Panc1 (cell line): ENCODE results near the gene C9orf72. TPM values are rescaled to one million over a fixed set of nuclear protein-coding genes. Genes with fewer than 3 reads are reported as not detected.
A peak's percentile ranks its signal among the peaks of the same experiment; 100 is the strongest.

Experiments
- ATAC-seq: fragments of 200-7000 bp; cut with Tn5 transposase; 2 replicates; pipeline ENCODE4 v1.9.1; 2020; ENCODE audit warnings: mild to moderate bottlenecking, moderate library complexity
- BruUV-seq: library from RNA; stranded (reverse); fragments of 400-500 nt; replicated peaks from 2 replicates; lab custom pipeline; 2021; lab: Mats Ljungman, UMichigan
- CTCF ChIA-PET: fragments of 300-600 bp; sonication (Branson Sonifier 250); formaldehyde crosslinking; loops from one replicate; lab custom pipeline; 2022; ENCODE audit warnings: antibody characterized with exemption; lab: Charles Lee
- POLR2A ChIA-PET: fragments of 300-600 bp; sonication (Branson Sonifier 250); formaldehyde crosslinking; loops from one replicate; lab custom pipeline; 2022; ENCODE audit warnings: antibody characterized with exemption; lab: Charles Lee
- DNase-seq: peaks from one replicate; pipeline ENCODE4 v3.0.0-alpha.2; 2010; ENCODE audit warnings: low read depth, low spot score
- H3K27ac ChIP-seq: 2 replicates; pipeline ENCODE4 v1.5.1; 2011; ENCODE audit warnings: mild to moderate bottlenecking, low read length, inconsistent platforms
- H3K27me3 ChIP-seq: fragments of 200-500 bp; sonication (Bioruptor generic); 2 replicates; pipeline ENCODE4 v1.6.0; 2014; ENCODE audit warnings: low read length, inconsistent platforms; ENCODE audit not compliant: control insufficient read depth, insufficient read depth
- H3K36me3 ChIP-seq: fragments of 200-500 bp; sonication (Bioruptor generic); 2 replicates; pipeline ENCODE4 v1.5.1; 2014; ENCODE audit warnings: inconsistent platforms, mild to moderate bottlenecking, low read length, moderate library complexity; ENCODE audit not compliant: control insufficient read depth, insufficient read depth
- H3K4me1 ChIP-seq: 2 replicates; pipeline ENCODE4 v1.5.1; 2011; ENCODE audit warnings: inconsistent platforms, mild to moderate bottlenecking, low read length, moderate library complexity; ENCODE audit not compliant: control insufficient read depth, insufficient read depth
- H3K4me3 ChIP-seq, 2 experiments: 2 replicates each; pipeline ENCODE4 v1.5.1; 2011 to 2012; ENCODE audit warnings: low read depth in 2 of 2, low read length in 2 of 2, mild to moderate bottlenecking in 2 of 2, inconsistent platforms in 1 of 2, moderate library complexity in 1 of 2
- H3K9me3 ChIP-seq: fragments of 200-500 bp; sonication (Bioruptor generic); 2 replicates; pipeline ENCODE4 v1.5.1; 2014; ENCODE audit warnings: low read depth, mild to moderate bottlenecking, inconsistent platforms, low read length, moderate library complexity; ENCODE audit not compliant: control insufficient read depth, insufficient read depth
- CTCF ChIP-seq: fragments of 450-650 bp; IDR thresholded peaks from 2 replicates; pipeline ENCODE4 v1.5.1; 2017; ENCODE audit warnings: mild to moderate bottlenecking
- POLR2AphosphoS5 ChIP-seq: IDR thresholded peaks from 2 replicates; pipeline ENCODE4 v1.6.1; 2012; ENCODE audit warnings: mild to moderate bottlenecking, low read depth, low read length, moderate library complexity
- SIN3A ChIP-seq: IDR thresholded peaks from 2 replicates; pipeline ENCODE4 v1.6.1; 2012; ENCODE audit warnings: low read depth, mild to moderate bottlenecking, low read length, moderate library complexity, borderline replicate concordance; ENCODE audit not compliant: insufficient read depth
- TCF7L2 ChIP-seq: IDR thresholded peaks from 2 replicates; pipeline ENCODE4 v1.6.1; 2011; ENCODE audit warnings: mild to moderate bottlenecking, low read depth, low read length, inconsistent platforms
- in situ Hi-C: cut with HindIII; loops from 2 replicates; pipeline ENCODE4 v1.10.0; 2016; ENCODE audit warnings: low sequenced_read_pairs, low pct_unique_long_range_greater_than_20kb
- intact Hi-C: fragments of 100-400 bp; cut with micrococcal nuclease; formaldehyde crosslinking; loops from one replicate; pipeline ENCODE4 v1.10.0; 2022; ENCODE audit not compliant: unreplicated experiment
- total RNA-seq: library from RNA; stranded (reverse); gene quantifications from one replicate; pipeline ENCODE4 v1.2.1, GENCODE V29; 2021; ENCODE audit not compliant: unreplicated experiment
- TF ChIP-seq, protein P1 (sequence below), 2 experiments: IDR thresholded peaks; 2 replicates each; pipeline ENCODE4 v1.6.1; 2011 to 2012; ENCODE audit warnings: low read depth in 2 of 2, control low read depth in 1 of 2, low read length in 1 of 2, mild to moderate bottlenecking in 1 of 2, moderate library complexity in 1 of 2; ENCODE audit not compliant: insufficient read depth in 1 of 2

C9orf72 gene
- total RNA-seq, 1 experiment from 2014 or later, result 3.6 TPM

DNA sequence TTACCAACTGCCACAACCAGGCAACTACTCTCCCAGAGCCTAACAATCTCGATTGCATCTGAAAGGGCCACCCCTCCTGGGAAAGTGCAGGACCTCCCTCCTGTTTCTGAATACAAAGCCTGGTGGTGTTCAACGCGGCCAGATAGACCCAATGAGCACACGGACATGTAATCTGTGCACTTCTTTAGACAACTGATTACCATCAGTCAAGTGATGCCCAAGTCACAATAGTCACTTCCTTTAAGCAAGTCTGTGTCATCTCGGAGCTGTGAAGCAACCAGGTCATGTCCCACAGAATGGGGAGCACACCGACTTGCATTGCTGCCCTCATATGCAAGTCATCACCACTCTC, 739 bp downstream of the C9orf72 start:
- Histone ChIP-seq H3K9me3 (no peaks in the 10 kb centered on the region), H3K4me1 (0 out of 2 replicates have a peak, but pooled peaks cover 3% of the 10 kb centered on the region), H3K27me3 (no peaks in the 10 kb centered on the region), H3K4me3 (peak overlapping the region; percentile 56 to 63), H3K36me3 (no peaks in the 10 kb centered on the region; the same call in 1 of the 2 replicates), H3K27ac (no peak overlapping the region)
- ATAC-seq (0 out of 2 replicates have a peak, but pooled peaks have one; percentile 32), DNase-seq (no peak)
- ChIA-PET CTCF (no interaction called here), POLR2A (no interaction called here)
- in situ Hi-C loops (no loop called here), intact Hi-C loops (no loop called here)
- TF ChIP-seq POLR2AphosphoS5 (no peak), CTCF (no peak), SIN3A (no peak), TCF7L2 (no peak)
- TF ChIP-seq, protein P1, sequence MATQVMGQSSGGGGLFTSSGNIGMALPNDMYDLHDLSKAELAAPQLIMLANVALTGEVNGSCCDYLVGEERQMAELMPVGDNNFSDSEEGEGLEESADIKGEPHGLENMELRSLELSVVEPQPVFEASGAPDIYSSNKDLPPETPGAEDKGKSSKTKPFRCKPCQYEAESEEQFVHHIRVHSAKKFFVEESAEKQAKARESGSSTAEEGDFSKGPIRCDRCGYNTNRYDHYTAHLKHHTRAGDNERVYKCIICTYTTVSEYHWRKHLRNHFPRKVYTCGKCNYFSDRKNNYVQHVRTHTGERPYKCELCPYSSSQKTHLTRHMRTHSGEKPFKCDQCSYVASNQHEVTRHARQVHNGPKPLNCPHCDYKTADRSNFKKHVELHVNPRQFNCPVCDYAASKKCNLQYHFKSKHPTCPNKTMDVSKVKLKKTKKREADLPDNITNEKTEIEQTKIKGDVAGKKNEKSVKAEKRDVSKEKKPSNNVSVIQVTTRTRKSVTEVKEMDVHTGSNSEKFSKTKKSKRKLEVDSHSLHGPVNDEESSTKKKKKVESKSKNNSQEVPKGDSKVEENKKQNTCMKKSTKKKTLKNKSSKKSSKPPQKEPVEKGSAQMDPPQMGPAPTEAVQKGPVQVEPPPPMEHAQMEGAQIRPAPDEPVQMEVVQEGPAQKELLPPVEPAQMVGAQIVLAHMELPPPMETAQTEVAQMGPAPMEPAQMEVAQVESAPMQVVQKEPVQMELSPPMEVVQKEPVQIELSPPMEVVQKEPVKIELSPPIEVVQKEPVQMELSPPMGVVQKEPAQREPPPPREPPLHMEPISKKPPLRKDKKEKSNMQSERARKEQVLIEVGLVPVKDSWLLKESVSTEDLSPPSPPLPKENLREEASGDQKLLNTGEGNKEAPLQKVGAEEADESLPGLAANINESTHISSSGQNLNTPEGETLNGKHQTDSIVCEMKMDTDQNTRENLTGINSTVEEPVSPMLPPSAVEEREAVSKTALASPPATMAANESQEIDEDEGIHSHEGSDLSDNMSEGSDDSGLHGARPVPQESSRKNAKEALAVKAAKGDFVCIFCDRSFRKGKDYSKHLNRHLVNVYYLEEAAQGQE (IDR thresholded peaks at IDR 0.05; ENCODE audit: insufficient read depth in 1 of 2, low read depth in 2 of 2, low read length in 1 of 2), result no peak
- no TSS peak for BruUV-seq

DNA sequence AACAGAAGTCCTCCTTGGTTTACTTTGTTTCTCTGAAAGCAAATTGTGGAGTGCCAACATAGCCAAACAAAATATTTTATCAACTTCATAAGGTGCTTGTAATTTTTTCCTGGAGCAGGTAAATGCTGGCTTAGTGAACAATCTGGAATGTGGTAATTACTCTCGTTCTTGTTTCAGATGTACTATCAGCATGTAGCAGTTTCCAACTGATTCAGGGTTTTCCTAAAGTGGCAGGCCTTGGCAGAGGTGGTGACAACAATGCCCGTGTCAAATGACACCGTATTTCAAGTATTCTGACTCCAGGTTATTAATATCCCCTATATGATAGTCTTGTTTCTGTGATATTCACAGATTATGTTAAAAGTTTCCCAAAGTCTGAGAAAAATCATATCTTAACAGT, 1.2 kb downstream of the C9orf72 start:
- Histone ChIP-seq H3K36me3 (no peaks in the 10 kb centered on the region; the same call in 1 of the 2 replicates), H3K27me3 (no peaks in the 10 kb centered on the region), H3K4me1 (0 out of 2 replicates have a peak, but pooled peaks cover 3% of the 10 kb centered on the region), H3K27ac (no peak overlapping the region), H3K9me3 (no peaks in the 10 kb centered on the region), H3K4me3 (peak overlapping the region in 1 of 2 experiments; percentile 56; a peak in 2 of 4 replicates)
- ChIA-PET POLR2A (no interaction called here), CTCF (no interaction called here)
- in situ Hi-C loops (no loop called here), intact Hi-C loops (no loop called here)
- DNase-seq (no peak), ATAC-seq (no peak)
- TF ChIP-seq SIN3A, result no peak
- TF ChIP-seq CTCF, result no peak
- no peak for TF ChIP-seq POLR2AphosphoS5
- TF ChIP-seq, protein P1 (IDR thresholded peaks at IDR 0.05; ENCODE audit: insufficient read depth in 1 of 2, low read depth in 2 of 2, low read length in 1 of 2), result no peak
- TF ChIP-seq TCF7L2, result no peak
- BruUV-seq, result TSS peak; percentile 70
